ENCODE data around the gene DDX56. TPM values are rescaled to one million over a fixed set of nuclear protein-coding genes. Genes with fewer than 3 reads are reported as not detected.

DDX56 gene
- polyA plus RNA-seq, 1 donor (not counting 4 experiments of a cell fraction or from before 2014, with no cell fraction given), result 79.9 TPM

- dilution Hi-C loops (cut with MboI; ENCODE audit: extremely low pct_ligation_motif_present, low sequenced_read_pairs), result no loop called here
Observed at GRCh38 chr7:44561962-44562621, 11.6 kb downstream of the DDX56 start.

GRCh38 chr7:44561481-44561880, 12.2 kb downstream of the DDX56 start:
- H3K9me3 ChIP-seq (ENCODE audit: control insufficient read depth, low read depth, low read length), result no peaks in the 10 kb centered on the region
- H3K79me2 ChIP-seq (ENCODE audit: control insufficient read depth, insufficient read depth, low read length), result peaks cover 2% of the 10 kb centered on the region
- H3K27me3 ChIP-seq (ENCODE audit: control insufficient read depth, extremely low read depth, insufficient read depth, low read length), result no peaks in the 10 kb centered on the region
- peaks cover 3% of the 10 kb centered on the region for H3K9me1 ChIP-seq (ENCODE audit: control insufficient read depth, extremely low read depth, insufficient read depth, low read length)
- DNase-seq (ENCODE audit: low read depth, low spot score), result no peak
- no peak overlapping the region for H2AFZ ChIP-seq (ENCODE audit: control insufficient read depth, low read length)
- H3K4me3 ChIP-seq (ENCODE audit: control insufficient read depth in 2 of 3, extremely low read depth in 1 of 3, insufficient read depth in 2 of 3, low read depth in 1 of 3, low read length in 3 of 3), result no peak overlapping the region
- no peaks in the 10 kb centered on the region for H3K4me1 ChIP-seq (ENCODE audit: control insufficient read depth, extremely low read depth, insufficient read depth, low read length)
- no peak overlapping the region for H3K27ac ChIP-seq (ENCODE audit: control insufficient read depth, insufficient read depth, low read length)
- H3K4me2 ChIP-seq (ENCODE audit: control insufficient read depth, extremely low read depth, insufficient read depth, low read depth, low read length), result no peak overlapping the region
- TF ChIP-seq CTCF (optimal IDR thresholded peaks at IDR 0.05 in 1 of 3, IDR thresholded peaks at IDR 0.05 in 1 of 3, conservative IDR thresholded peaks at IDR 0.05 in 1 of 3; ENCODE audit: extremely low read depth in 1 of 3, insufficient read depth in 2 of 3, low read length in 3 of 3) (no peak), EZH2 (IDR thresholded peaks at IDR 0.05; ENCODE audit: low read length) (no peak)
- no peak for FAIRE-seq
- peaks cover 2% of the 10 kb centered on the region for H4K20me1 ChIP-seq (ENCODE audit: control insufficient read depth, extremely low read depth, insufficient read depth, low read length)
- peaks cover 12 to 22% of the 10 kb centered on the region in 2 experiments for H3K36me3 ChIP-seq (ENCODE audit: control insufficient read depth in 2 of 2, extremely low read depth in 1 of 2, insufficient read depth in 2 of 2, low read length in 2 of 2)
- H3K9ac ChIP-seq (ENCODE audit: control insufficient read depth, extremely low read depth, insufficient read depth, low read length), result no peak overlapping the region
- dilution Hi-C loops (cut with MboI; ENCODE audit: extremely low pct_ligation_motif_present, low sequenced_read_pairs), result no loop called here

More at GRCh38 chr7:44561962-44562621, 11.6 kb downstream of the DDX56 start:
- H3K27me3 ChIP-seq (ENCODE audit: control insufficient read depth, extremely low read depth, insufficient read depth, low read length), result no peaks in the 10 kb centered on the region
- H3K36me3 ChIP-seq (ENCODE audit: control insufficient read depth in 2 of 2, extremely low read depth in 1 of 2, insufficient read depth in 2 of 2, low read length in 2 of 2), result peaks cover 13 to 22% of the 10 kb centered on the region in 2 experiments
- H3K9ac ChIP-seq (ENCODE audit: control insufficient read depth, extremely low read depth, insufficient read depth, low read length), result no peak overlapping the region
- peaks cover 2% of the 10 kb centered on the region for H4K20me1 ChIP-seq (ENCODE audit: control insufficient read depth, extremely low read depth, insufficient read depth, low read length)
- H2AFZ ChIP-seq (ENCODE audit: control insufficient read depth, low read length), result no peak overlapping the region
- TF ChIP-seq CTCF (optimal IDR thresholded peaks at IDR 0.05 in 1 of 3, IDR thresholded peaks at IDR 0.05 in 1 of 3, conservative IDR thresholded peaks at IDR 0.05 in 1 of 3; ENCODE audit: extremely low read depth in 1 of 3, insufficient read depth in 2 of 3, low read length in 3 of 3), result no peak
- no peak for TF ChIP-seq EZH2 (IDR thresholded peaks at IDR 0.05; ENCODE audit: low read length)
- H3K27ac ChIP-seq (ENCODE audit: control insufficient read depth, insufficient read depth, low read length), result no peak overlapping the region
- H3K9me1 ChIP-seq (ENCODE audit: control insufficient read depth, extremely low read depth, insufficient read depth, low read length), result peaks cover 3% of the 10 kb centered on the region
- no peak overlapping the region for H3K4me3 ChIP-seq (ENCODE audit: control insufficient read depth in 2 of 3, extremely low read depth in 1 of 3, insufficient read depth in 2 of 3, low read depth in 1 of 3, low read length in 3 of 3)
- no peaks in the 10 kb centered on the region for H3K9me3 ChIP-seq (ENCODE audit: control insufficient read depth, low read depth, low read length)
- H3K4me2 ChIP-seq (ENCODE audit: control insufficient read depth, extremely low read depth, insufficient read depth, low read depth, low read length), result no peak overlapping the region
- H3K4me1 ChIP-seq (ENCODE audit: control insufficient read depth, extremely low read depth, insufficient read depth, low read length), result no peaks in the 10 kb centered on the region
- DNase-seq (ENCODE audit: low read depth, low spot score) (no peak), FAIRE-seq (no peak)
- H3K79me2 ChIP-seq (ENCODE audit: control insufficient read depth, insufficient read depth, low read length), result peaks cover 2% of the 10 kb centered on the region
